Measurements from ENCODE around the gene BMP2K.

The BMP2K gene

DNA sequence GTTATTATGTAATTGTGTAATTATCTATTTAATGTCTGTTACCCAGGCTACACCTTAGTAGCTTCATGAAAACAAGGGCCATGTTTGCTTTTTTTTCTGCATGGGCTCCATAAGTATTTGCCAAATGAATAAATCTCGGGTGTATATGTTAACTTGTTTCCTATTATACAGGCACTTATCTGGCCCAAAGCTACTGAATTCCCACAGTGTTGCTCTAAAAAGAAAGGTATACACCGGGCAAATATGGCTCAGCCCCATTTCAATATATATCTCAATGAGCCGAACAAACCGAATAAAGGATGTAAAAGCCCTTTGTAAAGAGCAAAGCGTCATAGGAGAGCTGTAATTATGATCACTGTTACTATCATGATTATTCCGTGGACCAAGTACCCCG is 162.3 kb downstream of the BMP2K start:
- H3K4me3 ChIP-seq (ENCODE audit: low read length), result peak overlapping the region; percentile 87
- TF ChIP-seq, protein P1, sequence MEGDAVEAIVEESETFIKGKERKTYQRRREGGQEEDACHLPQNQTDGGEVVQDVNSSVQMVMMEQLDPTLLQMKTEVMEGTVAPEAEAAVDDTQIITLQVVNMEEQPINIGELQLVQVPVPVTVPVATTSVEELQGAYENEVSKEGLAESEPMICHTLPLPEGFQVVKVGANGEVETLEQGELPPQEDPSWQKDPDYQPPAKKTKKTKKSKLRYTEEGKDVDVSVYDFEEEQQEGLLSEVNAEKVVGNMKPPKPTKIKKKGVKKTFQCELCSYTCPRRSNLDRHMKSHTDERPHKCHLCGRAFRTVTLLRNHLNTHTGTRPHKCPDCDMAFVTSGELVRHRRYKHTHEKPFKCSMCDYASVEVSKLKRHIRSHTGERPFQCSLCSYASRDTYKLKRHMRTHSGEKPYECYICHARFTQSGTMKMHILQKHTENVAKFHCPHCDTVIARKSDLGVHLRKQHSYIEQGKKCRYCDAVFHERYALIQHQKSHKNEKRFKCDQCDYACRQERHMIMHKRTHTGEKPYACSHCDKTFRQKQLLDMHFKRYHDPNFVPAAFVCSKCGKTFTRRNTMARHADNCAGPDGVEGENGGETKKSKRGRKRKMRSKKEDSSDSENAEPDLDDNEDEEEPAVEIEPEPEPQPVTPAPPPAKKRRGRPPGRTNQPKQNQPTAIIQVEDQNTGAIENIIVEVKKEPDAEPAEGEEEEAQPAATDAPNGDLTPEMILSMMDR (IDR thresholded peaks at IDR 0.05; ENCODE audit: insufficient read depth, low read depth, low read length, missing control alignments), result no peak
- DNase-seq (ENCODE audit: low read depth), result no peak

DNA sequence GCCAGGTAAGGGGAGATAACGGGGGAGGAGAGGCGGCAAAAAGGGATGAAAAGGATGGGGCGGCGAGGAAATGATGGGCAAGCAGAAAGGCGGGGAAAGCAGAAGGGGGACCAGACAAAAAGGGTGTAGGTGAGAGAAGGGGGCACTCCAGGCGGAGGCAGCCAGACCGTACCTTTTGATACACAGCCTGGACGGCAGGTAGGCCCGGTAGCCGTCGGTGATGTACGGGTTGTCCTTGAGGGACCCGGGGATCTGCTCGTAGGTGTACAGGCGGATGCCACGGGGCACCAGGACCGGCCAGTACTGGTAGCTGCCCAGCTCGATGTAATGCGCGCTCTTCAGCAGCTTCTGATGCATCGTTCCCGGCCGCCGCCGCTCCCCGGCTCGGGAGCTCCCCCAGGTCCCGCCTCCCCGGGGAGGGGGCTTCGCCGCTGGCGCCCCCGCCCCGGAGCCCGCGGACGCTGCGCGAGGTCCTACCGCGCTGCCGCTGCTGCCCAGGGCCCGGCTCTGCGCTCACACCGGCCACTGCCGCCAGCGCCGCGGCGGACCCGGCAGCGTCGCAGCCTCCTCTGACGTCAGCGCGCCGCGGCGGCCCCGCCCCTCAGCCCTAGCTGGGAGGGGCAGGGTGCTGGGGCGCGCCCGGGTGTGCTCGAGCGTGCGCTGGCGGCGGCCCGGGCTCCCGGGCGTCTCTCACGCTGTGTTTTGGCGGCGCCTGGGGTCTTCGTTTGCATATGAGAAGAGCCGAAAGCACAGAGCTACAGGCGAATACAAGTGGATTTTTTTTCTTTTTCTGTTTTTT is 162.9 kb downstream of the BMP2K start, which contains the start of gene PAQR3:
Gene PAQR3, minus strand, starts transcription at position 571 of the 799 bp plus-strand sequence. Its CDS starts 214 bp downstream, at position 357.
- TF ChIP-seq, protein P1 (IDR thresholded peaks at IDR 0.05; ENCODE audit: insufficient read depth, low read depth, low read length, missing control alignments), result no peak
- H3K4me3 ChIP-seq (ENCODE audit: low read length), result peak within 1 kb of the TSS; percentile 87
- DNase-seq (ENCODE audit: low read depth), result peak; percentile 85

GRCh38 chr4:78939667-78940008 is 163.5 kb downstream of the BMP2K start:
- TF ChIP-seq, protein P1 (IDR thresholded peaks at IDR 0.05; ENCODE audit: insufficient read depth, low read depth, low read length, missing control alignments), result no peak
- H3K4me3 ChIP-seq (ENCODE audit: low read length), result peak overlapping the region; percentile 55
- DNase-seq (ENCODE audit: low read depth), result no peak

DNA sequence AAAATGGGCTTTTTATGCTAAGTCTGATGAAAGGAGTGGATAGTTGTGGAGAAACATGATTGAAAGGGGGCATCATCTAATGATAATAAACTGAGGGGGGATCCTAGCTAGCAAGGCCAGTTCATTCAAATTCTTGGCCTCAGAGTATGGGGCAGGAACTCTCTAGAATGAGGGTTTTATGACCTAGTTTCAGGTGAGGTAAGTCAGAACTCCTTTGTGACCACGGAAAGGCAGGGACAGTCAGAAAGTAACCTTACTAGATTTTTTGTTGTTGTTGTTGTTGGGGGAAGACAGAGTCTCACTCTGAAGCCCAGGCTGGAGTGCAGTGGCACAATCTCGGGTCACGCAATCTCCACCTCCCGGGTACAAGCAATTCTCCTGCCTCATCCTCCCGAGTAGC is 164.6 kb downstream of the BMP2K start:
- DNase-seq (ENCODE audit: low read depth), result no peak
- no peak overlapping the region for H3K4me3 ChIP-seq (ENCODE audit: low read length)
- TF ChIP-seq, protein P1 (IDR thresholded peaks at IDR 0.05; ENCODE audit: insufficient read depth, low read depth, low read length, missing control alignments), result no peak

- no peak for DNase-seq (ENCODE audit: low read depth)
- TF ChIP-seq, protein P1 (IDR thresholded peaks at IDR 0.05; ENCODE audit: insufficient read depth, low read depth, low read length, missing control alignments), result no peak
- H3K4me3 ChIP-seq (ENCODE audit: low read length), result no peak overlapping the region
Measured at GRCh38 chr4:78944381-78944780, 168.2 kb downstream of the BMP2K start.

GRCh38 chr4:78945651-78946179 is 169.6 kb downstream of the BMP2K start:
- H3K4me3 ChIP-seq (ENCODE audit: low read length), result no peak overlapping the region
- TF ChIP-seq, protein P1 (IDR thresholded peaks at IDR 0.05; ENCODE audit: insufficient read depth, low read depth, low read length, missing control alignments), result no peak
- DNase-seq (ENCODE audit: low read depth), result no peak
